ENCODE data around the gene CHAT.

CHAT gene

DNA sequence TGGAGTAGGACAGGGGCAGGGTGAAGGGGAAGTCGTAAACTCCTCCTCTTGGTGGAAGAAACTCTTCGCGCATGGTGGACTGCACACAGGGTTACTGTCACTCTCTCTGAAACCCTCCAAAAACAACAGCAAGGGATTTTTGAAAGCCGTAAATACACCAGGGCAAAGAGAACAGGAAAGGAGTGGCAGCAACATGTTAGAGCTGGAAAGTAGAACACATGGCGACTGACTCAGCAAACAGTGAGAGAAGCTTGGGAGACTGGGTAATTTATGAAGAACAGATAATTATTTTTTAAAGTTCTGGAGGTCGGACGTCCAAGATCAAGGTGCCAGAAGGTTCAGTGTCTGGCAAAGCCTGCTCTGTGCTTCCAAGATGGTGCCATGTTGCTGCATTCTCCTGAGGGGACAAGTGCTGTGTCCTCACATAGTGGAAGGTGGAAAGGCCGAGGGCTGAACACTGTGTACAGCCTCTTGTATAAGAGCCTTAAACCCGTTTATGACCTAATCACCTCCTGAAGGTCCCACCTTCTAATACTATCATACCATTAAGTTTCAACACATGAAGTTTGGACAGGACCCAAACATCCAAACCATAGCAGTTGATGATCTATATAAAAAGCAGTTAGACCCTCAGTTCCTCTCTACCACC is 43.1 kb downstream of the CHAT start:
- no peaks in the 10 kb centered on the region for H3K4me1 ChIP-seq (ENCODE audit: low read length)
- DNase-seq, result no peak
- TF ChIP-seq EZH2 (optimal IDR thresholded peaks at IDR 0.05; ENCODE audit: low read depth, low read length) (no peak), EZH2phosphoT487 (IDR thresholded peaks at IDR 0.05; ENCODE audit: low read length) (no peak)
- TF ChIP-seq, protein P1, sequence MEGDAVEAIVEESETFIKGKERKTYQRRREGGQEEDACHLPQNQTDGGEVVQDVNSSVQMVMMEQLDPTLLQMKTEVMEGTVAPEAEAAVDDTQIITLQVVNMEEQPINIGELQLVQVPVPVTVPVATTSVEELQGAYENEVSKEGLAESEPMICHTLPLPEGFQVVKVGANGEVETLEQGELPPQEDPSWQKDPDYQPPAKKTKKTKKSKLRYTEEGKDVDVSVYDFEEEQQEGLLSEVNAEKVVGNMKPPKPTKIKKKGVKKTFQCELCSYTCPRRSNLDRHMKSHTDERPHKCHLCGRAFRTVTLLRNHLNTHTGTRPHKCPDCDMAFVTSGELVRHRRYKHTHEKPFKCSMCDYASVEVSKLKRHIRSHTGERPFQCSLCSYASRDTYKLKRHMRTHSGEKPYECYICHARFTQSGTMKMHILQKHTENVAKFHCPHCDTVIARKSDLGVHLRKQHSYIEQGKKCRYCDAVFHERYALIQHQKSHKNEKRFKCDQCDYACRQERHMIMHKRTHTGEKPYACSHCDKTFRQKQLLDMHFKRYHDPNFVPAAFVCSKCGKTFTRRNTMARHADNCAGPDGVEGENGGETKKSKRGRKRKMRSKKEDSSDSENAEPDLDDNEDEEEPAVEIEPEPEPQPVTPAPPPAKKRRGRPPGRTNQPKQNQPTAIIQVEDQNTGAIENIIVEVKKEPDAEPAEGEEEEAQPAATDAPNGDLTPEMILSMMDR (IDR thresholded peaks at IDR 0.05; ENCODE audit: low read length), result no peak
- H4K20me1 ChIP-seq (ENCODE audit: insufficient read depth, low read length), result no peaks in the 10 kb centered on the region
- H3K9ac ChIP-seq (ENCODE audit: low read length), result no peak overlapping the region
- H3F3A ChIP-seq (ENCODE audit: insufficient read depth, low read length), result no peaks in the 10 kb centered on the region
- H3K9me2 ChIP-seq (replicated peaks; ENCODE audit: insufficient read depth, low read length), result no peaks in the 10 kb centered on the region
- H3K79me2 ChIP-seq (ENCODE audit: low read length), result no peaks in the 10 kb centered on the region
- no peak overlapping the region for H3K4me3 ChIP-seq (ENCODE audit: low read length)
- no peaks in the 10 kb centered on the region for H3K27me3 ChIP-seq (replicated peaks; ENCODE audit: insufficient read depth, low read length)
- no peak overlapping the region for H3K27ac ChIP-seq (ENCODE audit: low read length)
- no peaks in the 10 kb centered on the region for H3K36me3 ChIP-seq (replicated peaks; ENCODE audit: insufficient read depth, low read length)
- no peak overlapping the region for H3K4me2 ChIP-seq (ENCODE audit: low read depth, low read length)
- H2AFZ ChIP-seq (ENCODE audit: low read length), result no peak overlapping the region
- H3K9me3 ChIP-seq (replicated peaks; ENCODE audit: insufficient read depth, low read length), result no peaks in the 10 kb centered on the region

DNA sequence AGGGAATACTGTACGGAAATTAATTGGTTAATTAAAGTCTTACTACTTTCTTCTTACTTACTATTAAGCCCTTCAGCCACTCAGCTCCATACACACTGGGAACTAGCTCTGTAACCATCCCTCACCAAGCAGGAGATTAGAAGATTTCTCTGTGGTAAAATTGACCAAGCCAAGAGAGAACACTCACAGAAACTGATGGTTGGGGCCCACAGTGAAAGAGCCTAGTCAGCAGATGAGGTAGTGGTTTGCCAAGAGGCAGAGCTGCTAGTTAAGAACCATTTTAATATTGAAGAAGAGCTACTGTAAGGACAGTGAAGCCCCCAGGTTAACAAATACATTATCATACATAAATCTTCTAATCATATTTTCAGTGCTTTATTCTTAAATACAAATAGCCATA is 43.8 kb downstream of the CHAT start:
- Histone ChIP-seq H3K27ac (ENCODE audit: low read length) (no peak overlapping the region), H3F3A (ENCODE audit: insufficient read depth, low read length) (no peaks in the 10 kb centered on the region), H4K20me1 (ENCODE audit: insufficient read depth, low read length) (no peaks in the 10 kb centered on the region), H3K4me2 (ENCODE audit: low read depth, low read length) (no peak overlapping the region), H3K4me1 (ENCODE audit: low read length) (no peaks in the 10 kb centered on the region), H3K9me3 (replicated peaks; ENCODE audit: insufficient read depth, low read length) (no peaks in the 10 kb centered on the region), H3K36me3 (replicated peaks; ENCODE audit: insufficient read depth, low read length) (no peaks in the 10 kb centered on the region), H3K9ac (ENCODE audit: low read length) (no peak overlapping the region), H2AFZ (ENCODE audit: low read length) (no peak overlapping the region), H3K27me3 (replicated peaks; ENCODE audit: insufficient read depth, low read length) (no peaks in the 10 kb centered on the region), H3K4me3 (ENCODE audit: low read length) (no peak overlapping the region), H3K79me2 (ENCODE audit: low read length) (no peaks in the 10 kb centered on the region), H3K9me2 (replicated peaks; ENCODE audit: insufficient read depth, low read length) (no peaks in the 10 kb centered on the region)
- TF ChIP-seq EZH2 (optimal IDR thresholded peaks at IDR 0.05; ENCODE audit: low read depth, low read length) (no peak), EZH2phosphoT487 (IDR thresholded peaks at IDR 0.05; ENCODE audit: low read length) (no peak)
- TF ChIP-seq, protein P1 (IDR thresholded peaks at IDR 0.05; ENCODE audit: low read length), result no peak
- peak; percentile 47 for DNase-seq

DNA sequence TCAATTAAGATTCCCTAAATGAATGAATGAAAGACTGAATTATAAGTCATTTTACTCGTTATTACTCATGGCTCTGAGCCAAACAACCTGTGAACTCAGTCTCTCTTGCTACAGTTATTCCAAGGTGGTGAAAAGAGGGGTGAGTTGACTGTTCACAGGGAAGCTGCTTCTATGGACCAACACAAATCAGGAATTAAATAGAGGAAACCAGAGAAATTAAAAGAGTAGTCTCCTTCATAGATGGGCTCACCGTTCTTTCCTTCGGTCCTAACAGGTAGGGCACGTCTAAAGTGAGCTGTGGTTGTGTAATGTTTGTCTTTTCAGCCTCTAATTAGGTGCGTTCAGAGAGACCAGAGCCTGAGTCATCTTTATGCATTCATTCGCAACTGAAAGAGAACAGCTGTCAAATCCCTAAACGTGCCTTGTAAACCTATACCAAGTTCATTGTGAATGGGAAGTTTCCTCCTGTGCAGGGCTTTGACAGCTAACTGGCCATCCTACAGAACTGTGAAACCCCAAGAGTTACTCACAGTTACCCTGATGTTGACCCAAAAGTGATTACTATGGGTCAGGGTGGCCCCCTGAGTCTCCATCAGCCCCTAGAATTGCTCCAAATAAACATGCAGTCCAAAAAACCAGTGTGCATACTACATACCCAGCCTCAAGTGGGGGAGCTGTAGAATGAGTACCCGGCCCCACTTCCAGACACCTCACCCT is 47.5 kb downstream of the CHAT start:
- no peak for DNase-seq
- H3K27me3 ChIP-seq (replicated peaks; ENCODE audit: insufficient read depth, low read length), result no peaks in the 10 kb centered on the region
- H3K4me1 ChIP-seq (ENCODE audit: low read length), result no peaks in the 10 kb centered on the region
- H2AFZ ChIP-seq (ENCODE audit: low read length), result no peak overlapping the region
- no peaks in the 10 kb centered on the region for H3K9me2 ChIP-seq (replicated peaks; ENCODE audit: insufficient read depth, low read length)
- no peaks in the 10 kb centered on the region for H4K20me1 ChIP-seq (ENCODE audit: insufficient read depth, low read length)
- no peak overlapping the region for H3K9ac ChIP-seq (ENCODE audit: low read length)
- no peaks in the 10 kb centered on the region for H3K9me3 ChIP-seq (replicated peaks; ENCODE audit: insufficient read depth, low read length)
- H3K36me3 ChIP-seq (replicated peaks; ENCODE audit: insufficient read depth, low read length), result no peaks in the 10 kb centered on the region
- H3F3A ChIP-seq (ENCODE audit: insufficient read depth, low read length), result no peaks in the 10 kb centered on the region
- TF ChIP-seq EZH2phosphoT487 (IDR thresholded peaks at IDR 0.05; ENCODE audit: low read length) (no peak), EZH2 (optimal IDR thresholded peaks at IDR 0.05; ENCODE audit: low read depth, low read length) (no peak)
- TF ChIP-seq, protein P1 (IDR thresholded peaks at IDR 0.05; ENCODE audit: low read length), result no peak
- no peak overlapping the region for H3K4me2 ChIP-seq (ENCODE audit: low read depth, low read length)
- H3K27ac ChIP-seq (ENCODE audit: low read length), result no peak overlapping the region
- no peak overlapping the region for H3K4me3 ChIP-seq (ENCODE audit: low read length)
- H3K79me2 ChIP-seq (ENCODE audit: low read length), result no peaks in the 10 kb centered on the region
